ENCODE data around the gene NEDD8.

DNA sequence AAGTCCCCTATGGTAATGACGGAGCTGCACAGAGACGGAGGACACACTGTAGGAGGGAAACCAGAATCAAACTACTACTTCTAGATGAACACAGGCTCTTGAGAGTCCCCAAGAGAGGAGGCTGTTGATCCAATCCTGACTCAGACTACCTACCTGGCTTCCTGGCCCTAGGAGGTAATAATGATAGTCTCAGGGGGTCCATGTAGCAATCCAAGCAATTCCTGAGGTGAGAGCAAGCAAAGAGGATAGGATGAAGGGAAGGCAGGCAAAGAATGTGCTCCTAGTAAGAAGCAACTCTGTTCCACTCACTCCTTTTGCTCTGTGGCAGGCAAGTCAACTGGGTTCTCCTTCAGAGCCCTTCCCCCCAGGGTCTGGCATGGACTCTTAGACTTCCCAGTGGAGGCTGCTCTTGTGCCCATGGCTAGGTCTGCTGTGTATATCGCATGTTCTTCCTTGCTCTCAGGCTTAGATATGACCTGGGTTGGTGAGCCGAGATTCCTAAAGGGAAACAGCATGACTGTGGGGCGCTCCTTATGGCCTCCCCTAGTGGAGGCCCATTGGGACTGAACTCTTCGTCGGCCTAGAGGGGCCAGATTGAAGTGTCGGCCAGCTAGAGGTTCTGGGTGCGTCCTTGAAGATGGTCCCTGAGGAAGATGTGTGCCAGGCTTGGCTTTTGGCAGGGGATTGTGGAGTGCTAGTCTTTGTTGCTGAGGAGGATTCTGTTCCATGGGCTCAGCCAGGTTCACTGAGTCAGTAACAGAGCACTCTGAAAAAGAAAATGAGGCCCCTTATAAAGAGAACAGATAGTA lies 8.1 kb upstream of the NEDD8 start:
- TF ChIP-seq CTCF (conservative IDR thresholded peaks at IDR 0.05; ENCODE audit: low read length) (no peak), EZH2phosphoT487 (IDR thresholded peaks at IDR 0.05; ENCODE audit: borderline replicate concordance) (no peak)
